Fibroblast of lung (primary cell): Measurements from ENCODE around the gene TMEM121. TPM values are rescaled to one million over a fixed set of nuclear protein-coding genes. Genes with fewer than 3 reads are reported as not detected.

Experiments
- DNase-seq, 2 donors: peaks; one replicate each; pipeline versions ENCODE4 v3.0.0 to v3.0.0-alpha.2; 2010; ENCODE audit warnings: low read depth in 2 of 2
- H2AFZ ChIP-seq: 2 replicates; pipeline ENCODE4 v1.5.1; 2012; ENCODE audit warnings: low read length, control low read depth, inconsistent platforms
- H3K27ac ChIP-seq: 2 replicates; pipeline ENCODE4 v1.5.1; 2011; ENCODE audit warnings: low read length, control low read depth; ENCODE audit not compliant: insufficient read depth
- H3K27me3 ChIP-seq: 2 replicates; pipeline ENCODE4 v1.5.1; 2011; ENCODE audit warnings: mild to moderate bottlenecking, low read length; ENCODE audit not compliant: control insufficient read depth, insufficient read depth
- H3K36me3 ChIP-seq: 2 replicates; pipeline ENCODE4 v1.5.1; 2011; ENCODE audit warnings: low read length; ENCODE audit not compliant: control insufficient read depth, insufficient read depth
- H3K4me1 ChIP-seq: 2 replicates; pipeline ENCODE4 v1.5.1; 2011; ENCODE audit warnings: low read length; ENCODE audit not compliant: control insufficient read depth, insufficient read depth; ENCODE audit errors: extremely low read depth
- H3K4me2 ChIP-seq: 2 replicates; pipeline ENCODE4 v1.5.1; 2011; ENCODE audit warnings: low read length, control low read depth; ENCODE audit not compliant: insufficient read depth; ENCODE audit errors: extremely low read depth
- H3K4me3 ChIP-seq, 4 experiments: fragments of 200-600 bp in 1 of 4; sonication (generic) in 1 of 4; replicated peaks in 1 of 4; 2 replicates each; pipeline ENCODE4 v1.5.1; 2011 to 2016; ENCODE audit warnings: low read length in 4 of 4, low read depth in 3 of 4, mild to moderate bottlenecking in 3 of 4, control low read depth in 2 of 4, inconsistent platforms in 1 of 4, mixed read lengths in 1 of 4; ENCODE audit not compliant: insufficient read depth in 1 of 4; ENCODE audit errors: control extremely low read depth in 1 of 4
- H3K79me2 ChIP-seq: 2 replicates; pipeline ENCODE4 v1.5.1; 2012; ENCODE audit warnings: mild to moderate bottlenecking, low read length, inconsistent platforms; ENCODE audit not compliant: control insufficient read depth, insufficient read depth
- H3K9ac ChIP-seq: 2 replicates; pipeline ENCODE4 v1.5.1; 2011; ENCODE audit warnings: mild to moderate bottlenecking, low read length, control low read depth; ENCODE audit not compliant: insufficient read depth
- H3K9me3 ChIP-seq: 2 replicates; pipeline ENCODE4 v1.5.1; 2012; ENCODE audit warnings: low read depth, low read length; ENCODE audit not compliant: control insufficient read depth, insufficient read depth
- H4K20me1 ChIP-seq: 2 replicates; pipeline ENCODE4 v1.5.1; 2011; ENCODE audit warnings: low read length; ENCODE audit not compliant: control insufficient read depth, insufficient read depth; ENCODE audit errors: extremely low read depth
- CTCF ChIP-seq, 2 donors: IDR thresholded peaks in 1 of 2; conservative IDR thresholded peaks in 1 of 2; 1 replicate in 1 of 2; 2 replicates in 1 of 2; pipeline ENCODE4 v1.5.1; 2011 to 2012; ENCODE audit warnings: low read length in 2 of 2, control low read depth in 1 of 2, inconsistent platforms in 1 of 2, low read depth in 1 of 2, mild to moderate bottlenecking in 1 of 2
- EZH2 ChIP-seq: IDR thresholded peaks from 2 replicates; pipeline ENCODE4 v1.5.1; 2012; ENCODE audit warnings: low read length, control low read depth, mild to moderate bottlenecking; ENCODE audit errors: missing control alignments
- polyA plus RNA-seq, 2 donors: library from polyadenylated mRNA; depleted of rRNA in 1 of 2; stranded (reverse) in 1 of 2; unstranded in 1 of 2; fragments of >200 nt; gene quantifications; 2 replicates each; pipeline ENCODE4 v1.2.1, GENCODE V29; 2011 to 2012; ENCODE audit warnings: missing spikeins in 1 of 2
- total RNA-seq: library from RNA; depleted of rRNA; stranded (reverse); fragments of >200 nt; gene quantifications from 2 replicates; pipeline ENCODE4 v1.2.1, GENCODE V29; 2014

Gene TMEM121
- total and polyA plus RNA-seq, 2 donors (not counting 1 experiment from before 2014, with no cell fraction given), result 0.30 to 5.1 TPM

- TF ChIP-seq EZH2 (no peak), CTCF (conservative IDR thresholded peaks at IDR 0.05 in 1 of 2, IDR thresholded peaks at IDR 0.05 in 1 of 2; ENCODE audit: low read depth in 1 of 2, low read length in 2 of 2) (no peak)
- no peak overlapping the region for H3K27ac ChIP-seq
- no peaks in the 10 kb centered on the region for H3K9me3 ChIP-seq
- no peak overlapping the region for H3K4me2 ChIP-seq
- no peaks in the 10 kb centered on the region for H3K4me1 ChIP-seq
- H3K27me3 ChIP-seq, result no peaks in the 10 kb centered on the region
- H3K36me3 ChIP-seq, result no peaks in the 10 kb centered on the region
- no peak overlapping the region for H3K4me3 ChIP-seq
- no peak overlapping the region for H3K9ac ChIP-seq
- H4K20me1 ChIP-seq, result no peaks in the 10 kb centered on the region
- no peak overlapping the region for H2AFZ ChIP-seq
- no peak for DNase-seq
- H3K79me2 ChIP-seq, result peaks cover 3% of the 10 kb centered on the region
Observed at GRCh38 chr14:105495990-105496830, 30.2 kb upstream of the TMEM121 start.

GRCh38 chr14:105496831-105497591 is 29.4 kb upstream of the TMEM121 start:
- Histone ChIP-seq H3K9ac (no peak overlapping the region), H2AFZ (no peak overlapping the region), H3K36me3 (no peaks in the 10 kb centered on the region), H3K4me2 (no peak overlapping the region), H3K9me3 (no peaks in the 10 kb centered on the region), H3K79me2 (peaks cover under 1% of the 10 kb centered on the region), H3K4me3 (no peak overlapping the region), H4K20me1 (no peaks in the 10 kb centered on the region), H3K27me3 (no peaks in the 10 kb centered on the region), H3K27ac (no peak overlapping the region), H3K4me1 (no peaks in the 10 kb centered on the region)
- TF ChIP-seq EZH2 (no peak), CTCF (conservative IDR thresholded peaks at IDR 0.05 in 1 of 2, IDR thresholded peaks at IDR 0.05 in 1 of 2; ENCODE audit: low read depth in 1 of 2, low read length in 2 of 2) (no peak)
- no peak for DNase-seq

DNA sequence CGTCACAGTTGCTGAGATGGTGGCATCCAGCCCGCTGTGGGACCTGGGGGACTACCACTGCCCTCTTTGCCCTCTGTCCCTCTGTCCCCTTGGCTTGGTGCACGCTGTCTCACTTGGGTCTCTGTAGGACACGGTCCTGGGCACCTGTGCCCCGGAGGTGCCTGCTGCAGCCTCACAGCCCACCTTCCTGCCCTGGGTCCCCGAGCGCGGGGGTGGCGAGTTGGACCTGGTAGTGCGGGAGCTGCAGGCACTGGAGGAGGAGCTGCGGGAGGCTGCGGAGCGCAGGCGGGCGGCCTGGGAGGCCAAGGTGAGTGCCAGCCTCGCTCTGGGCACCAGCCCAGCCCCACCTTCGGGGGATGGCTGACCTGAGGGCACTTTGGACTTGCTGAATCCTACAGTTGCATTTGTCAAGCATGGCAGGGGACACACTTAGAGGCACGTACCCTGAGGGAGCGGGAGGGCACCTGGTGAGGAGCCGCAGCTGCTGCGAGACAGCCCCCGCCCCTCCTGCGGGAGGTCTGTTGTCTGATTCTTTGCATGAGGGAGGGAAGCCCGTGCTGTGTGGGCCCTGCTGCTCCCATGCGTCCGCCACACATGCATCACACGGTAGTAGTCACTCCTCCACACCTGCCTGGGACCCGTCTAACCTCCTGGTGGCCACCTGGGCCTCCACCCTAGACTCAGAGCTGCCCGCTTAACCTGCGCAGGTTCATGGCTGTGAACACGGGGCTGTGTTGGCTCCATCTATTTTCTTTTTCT is 28.5 kb upstream of the TMEM121 start:
- H3K4me2 ChIP-seq, result no peak overlapping the region
- no peaks in the 10 kb centered on the region for H3K36me3 ChIP-seq
- H3K9me3 ChIP-seq, result no peaks in the 10 kb centered on the region
- TF ChIP-seq CTCF (conservative IDR thresholded peaks at IDR 0.05 in 1 of 2, IDR thresholded peaks at IDR 0.05 in 1 of 2; ENCODE audit: low read depth in 1 of 2, low read length in 2 of 2) (no peak), EZH2 (no peak)
- H3K27ac ChIP-seq, result no peak overlapping the region
- H3K27me3 ChIP-seq, result no peaks in the 10 kb centered on the region
- no peaks in the 10 kb centered on the region for H3K4me1 ChIP-seq
- no peaks in the 10 kb centered on the region for H4K20me1 ChIP-seq
- no peak overlapping the region for H3K4me3 ChIP-seq
- H2AFZ ChIP-seq, result no peak overlapping the region
- no peak overlapping the region for H3K9ac ChIP-seq
- DNase-seq, result no peak
- H3K79me2 ChIP-seq, result no peaks in the 10 kb centered on the region
